Testis (tissue), 2 donors: ENCODE data around the gene THOP1.

Experiments
- POLR2A ChIP-seq: fragments of 450-650 bp; IDR thresholded peaks from one replicate; pipeline ENCODE4 v1.6.1; 2017; ENCODE audit warnings: antibody characterized with exemption, mild to moderate bottlenecking, moderate library complexity
- TF ChIP-seq, protein P1 (sequence below), 3 experiments: fragments of 450-650 bp in 2 of 3; fragments of 200-600 bp in 1 of 3; sonication (generic) in 1 of 3; IDR thresholded peaks; one replicate each; pipeline ENCODE4 v1.5.1; 2016 to 2019; ENCODE audit warnings: antibody characterized with exemption in 3 of 3, mild to moderate bottlenecking in 2 of 3, moderate library complexity in 1 of 3

GRCh38 chr19:2793126-2793525, 7.8 kb downstream of the THOP1 start:
- TF ChIP-seq, protein P1, sequence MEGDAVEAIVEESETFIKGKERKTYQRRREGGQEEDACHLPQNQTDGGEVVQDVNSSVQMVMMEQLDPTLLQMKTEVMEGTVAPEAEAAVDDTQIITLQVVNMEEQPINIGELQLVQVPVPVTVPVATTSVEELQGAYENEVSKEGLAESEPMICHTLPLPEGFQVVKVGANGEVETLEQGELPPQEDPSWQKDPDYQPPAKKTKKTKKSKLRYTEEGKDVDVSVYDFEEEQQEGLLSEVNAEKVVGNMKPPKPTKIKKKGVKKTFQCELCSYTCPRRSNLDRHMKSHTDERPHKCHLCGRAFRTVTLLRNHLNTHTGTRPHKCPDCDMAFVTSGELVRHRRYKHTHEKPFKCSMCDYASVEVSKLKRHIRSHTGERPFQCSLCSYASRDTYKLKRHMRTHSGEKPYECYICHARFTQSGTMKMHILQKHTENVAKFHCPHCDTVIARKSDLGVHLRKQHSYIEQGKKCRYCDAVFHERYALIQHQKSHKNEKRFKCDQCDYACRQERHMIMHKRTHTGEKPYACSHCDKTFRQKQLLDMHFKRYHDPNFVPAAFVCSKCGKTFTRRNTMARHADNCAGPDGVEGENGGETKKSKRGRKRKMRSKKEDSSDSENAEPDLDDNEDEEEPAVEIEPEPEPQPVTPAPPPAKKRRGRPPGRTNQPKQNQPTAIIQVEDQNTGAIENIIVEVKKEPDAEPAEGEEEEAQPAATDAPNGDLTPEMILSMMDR (IDR thresholded peaks at IDR 0.05) = no peak
- TF ChIP-seq POLR2A = no peak
